ENCODE data around the gene ZDHHC22.

GRCh38 chr14:77175843-77176242, 34.3 kb upstream of the ZDHHC22 start:
- TF ChIP-seq KDM4B (CRISPR knock-in tag; IDR thresholded peaks at IDR 0.05) (no peak), ARID2 (CRISPR knock-in tag; IDR thresholded peaks at IDR 0.05; ENCODE audit: borderline replicate concordance) (no peak), EZH2 (conservative IDR thresholded peaks at IDR 0.05; ENCODE audit: low read depth, low read length) (no peak)

All from HepG2 (cell line).